ENCODE measurements around the gene TMEM82. TPM values are rescaled to one million over a fixed set of nuclear protein-coding genes. Genes with fewer than 3 reads are reported as not detected.

The TMEM82 gene
- total and polyA plus RNA-seq, 2 of the 13 experiments (the other 11 are each of a cell fraction or from before 2014, with no cell fraction given): 0.24 to 0.97 TPM

- TF ChIP-seq CBX5 (CRISPR knock-in tag; IDR thresholded peaks at IDR 0.05; ENCODE audit: borderline replicate concordance): peak; percentile 16; the same call in 1 of the 2 replicates
- no peak for TF ChIP-seq ZKSCAN8 (CRISPR knock-in tag; IDR thresholded peaks at IDR 0.05; ENCODE audit: borderline replicate concordance)
- peak; percentile 32; the same call in 1 of the 2 replicates for TF ChIP-seq ZMYM4 (CRISPR knock-in tag; IDR thresholded peaks at IDR 0.05)
- no peak for TF ChIP-seq FOXJ3 (CRISPR knock-in tag; IDR thresholded peaks at IDR 0.05; ENCODE audit: borderline replicate concordance)
- TF ChIP-seq KDM5A (IDR thresholded peaks at IDR 0.05; ENCODE audit: borderline replicate concordance, low read length): no peak
- TF ChIP-seq HMGXB3 (CRISPR knock-in tag; IDR thresholded peaks at IDR 0.05; ENCODE audit: borderline replicate concordance): no peak
- TF ChIP-seq MED1 (CRISPR knock-in tag; IDR thresholded peaks at IDR 0.05): peak; percentile 46; the same call in 1 of the 2 replicates
- no peak for TF ChIP-seq ZNF703 (CRISPR knock-in tag; IDR thresholded peaks at IDR 0.05; ENCODE audit: borderline replicate concordance)
- TF ChIP-seq SMAD3 (CRISPR knock-in tag; IDR thresholded peaks at IDR 0.05): no peak
- 0 out of 2 replicates have a peak, but pooled peaks have one; percentile 25 for TF ChIP-seq SAP130 (CRISPR knock-in tag; IDR thresholded peaks at IDR 0.05; ENCODE audit: low read depth)
- TF ChIP-seq KLF6 (CRISPR knock-in tag; IDR thresholded peaks at IDR 0.05): no peak
- TF ChIP-seq ZNF143 (CRISPR knock-in tag; IDR thresholded peaks at IDR 0.05): no peak; the same call in 1 of the 2 replicates
- 0 out of 2 replicates have a peak, but pooled peaks have one; percentile 37 for TF ChIP-seq ZZZ3 (CRISPR knock-in tag; IDR thresholded peaks at IDR 0.05; ENCODE audit: borderline replicate concordance)
- TF ChIP-seq TOPORS (CRISPR knock-in tag; IDR thresholded peaks at IDR 0.05): no peak
- TF ChIP-seq ZNF644 (CRISPR knock-in tag; IDR thresholded peaks at IDR 0.05; ENCODE audit: low read depth): no peak
- TF ChIP-seq RXRA (CRISPR knock-in tag; IDR thresholded peaks at IDR 0.05): peak; percentile 59; the same call in 1 of the 2 replicates
- no peak for TF ChIP-seq MXD4 (CRISPR knock-in tag; IDR thresholded peaks at IDR 0.05)
- no peak; the same call in 1 of the 2 replicates for TF ChIP-seq ZNF230 (CRISPR knock-in tag; IDR thresholded peaks at IDR 0.05)
- TF ChIP-seq ZNF510 (CRISPR knock-in tag; IDR thresholded peaks at IDR 0.05; ENCODE audit: low read depth): 0 out of 2 replicates have a peak, but pooled peaks have one; percentile 69
- TF ChIP-seq HNRNPL (IDR thresholded peaks at IDR 0.05; ENCODE audit: low read depth, low read length): peak; percentile 54; the same call in 1 of the 2 replicates
- no peak for TF ChIP-seq ZNF280B (CRISPR knock-in tag; IDR thresholded peaks at IDR 0.05; ENCODE audit: borderline replicate concordance)
- TF ChIP-seq ZNF770 (CRISPR knock-in tag; IDR thresholded peaks at IDR 0.05): peak; percentile 83
- TF ChIP-seq JUN (CRISPR knock-in tag; IDR thresholded peaks at IDR 0.05): no peak
- no peak for TF ChIP-seq LCORL (IDR thresholded peaks at IDR 0.05)
- peak; percentile 53; the same call in 1 of the 2 replicates for TF ChIP-seq LCORL (CRISPR knock-in tag; IDR thresholded peaks at IDR 0.05)
Measured at GRCh38 chr1:15747378-15747777, 5.1 kb downstream of the TMEM82 start (continued).
